GM19351 (cell line): ENCODE results near the gene PRKCSH.

Experiments
- ATAC-seq: cut with Tn5 transposase; IDR thresholded peaks from one replicate; pipeline ENCODE4 v1.9.1; 2021; ENCODE audit warnings: mild to moderate bottlenecking, moderate library complexity; ENCODE audit not compliant: unreplicated experiment

The PRKCSH gene

DNA sequence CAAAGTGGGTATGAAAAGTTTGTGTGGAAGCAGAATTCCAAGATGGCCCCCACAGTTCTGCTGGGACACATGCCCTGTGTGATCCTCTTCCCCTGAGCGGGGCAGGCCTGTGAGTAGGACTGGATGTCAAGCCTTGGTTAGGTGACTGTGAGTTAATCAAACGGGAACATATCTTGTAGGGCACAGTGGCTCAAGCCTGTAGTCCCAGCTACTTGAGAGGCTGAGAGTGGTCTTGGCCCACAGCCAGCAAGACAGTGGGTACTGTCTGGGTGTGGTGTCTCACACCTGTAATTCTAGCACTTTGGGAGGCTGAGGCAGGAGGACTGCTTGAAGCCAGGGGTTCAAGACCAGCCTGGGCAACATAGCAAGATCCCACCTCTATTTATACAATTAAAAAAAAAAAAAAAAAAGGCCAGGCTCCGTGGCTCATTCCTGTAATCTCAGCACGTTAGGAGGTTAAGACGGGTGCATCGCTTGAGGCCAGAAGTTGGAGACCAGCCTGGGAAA lies 63.8 kb downstream of the PRKCSH start:
- ATAC-seq = no peak

GRCh38 chr19:11499890-11500420 lies 64.5 kb downstream of the PRKCSH start:
- ATAC-seq = no peak
